Endothelial cell of hepatic sinusoid (primary cell): Measurements from ENCODE around the gene RBPMS2.

Source experiments
- in situ Hi-C: cut with HindIII; loops from 2 replicates; pipeline ENCODE4 v1.10.0; 2017; ENCODE audit warnings: low sequenced_read_pairs

Gene RBPMS2

GRCh38 chr15:64732156-64732860 is 43.1 kb downstream of the RBPMS2 start:
- in situ Hi-C loops: no loop called here

- in situ Hi-C loops: no loop called here
Measured at GRCh38 chr15:64731805-64732151, 43.6 kb downstream of the RBPMS2 start.

GRCh38 chr15:64731012-64731804 is 44.2 kb downstream of the RBPMS2 start:
- in situ Hi-C loops: no loop called here

GRCh38 chr15:64730151-64730550 is 45.2 kb downstream of the RBPMS2 start:
- in situ Hi-C loops: no loop called here

GRCh38 chr15:64720188-64720587 is 55.2 kb downstream of the RBPMS2 start:
- in situ Hi-C loops: loop anchor here (5.0 kb wide), 4 partner anchors 43 to 88 kb away; partner anchors contain the start of gene RBPMS2

- in situ Hi-C loops: no loop called here
Measured at GRCh38 chr15:64717735-64718495, 57.5 kb downstream of the RBPMS2 start.

- in situ Hi-C loops: no loop called here
Measured at GRCh38 chr15:64717130-64717529, 58.3 kb downstream of the RBPMS2 start.

- in situ Hi-C loops: no loop called here
Measured at GRCh38 chr15:64716452-64716851, 58.9 kb downstream of the RBPMS2 start.

GRCh38 chr15:64713592-64713991 is 61.8 kb downstream of the RBPMS2 start:
- in situ Hi-C loops: no loop called here

GRCh38 chr15:64712353-64712752 is 63.0 kb downstream of the RBPMS2 start:
- in situ Hi-C loops: no loop called here

- in situ Hi-C loops: no loop called here
Measured at GRCh38 chr15:64710676-64711428, 64.5 kb downstream of the RBPMS2 start.

- in situ Hi-C loops: no loop called here
Measured at GRCh38 chr15:64706011-64706911, 69.1 kb downstream of the RBPMS2 start.

GRCh38 chr15:64705006-64705405 is 70.4 kb downstream of the RBPMS2 start:
- in situ Hi-C loops: no loop called here

- in situ Hi-C loops: no loop called here
Measured at GRCh38 chr15:64703632-64703959, 71.8 kb downstream of the RBPMS2 start.

GRCh38 chr15:64702816-64703631 is 72.4 kb downstream of the RBPMS2 start:
- in situ Hi-C loops: no loop called here

- in situ Hi-C loops: no loop called here
Measured at GRCh38 chr15:64701482-64702184, 73.8 kb downstream of the RBPMS2 start.

GRCh38 chr15:64701051-64701450 is 74.3 kb downstream of the RBPMS2 start:
- in situ Hi-C loops: no loop called here

GRCh38 chr15:64699751-64700388 is 75.5 kb downstream of the RBPMS2 start:
- in situ Hi-C loops: loop anchor here (5.0 kb wide), 1 partner anchor 42 kb away; no protein-coding TSS in a partner anchor
